M059J (cell line): Measurements from ENCODE around the gene SEPHS2. TPM values are rescaled to one million over a fixed set of nuclear protein-coding genes. Genes with fewer than 3 reads are reported as not detected.
"Not testable (repeated sequence)": the region's sequence is repeated elsewhere in the genome, so short reads cannot be mapped to it uniquely, and the experiment has no call there.

Experiments used
- DNase-seq: peaks from one replicate; pipeline ENCODE4 v3.0.0-alpha.2; 2012; ENCODE audit warnings: low read depth
- total RNA-seq: library from RNA; depleted of rRNA; stranded (reverse); fragments of >200 nt; shearing (Covaris generic); gene quantifications from 2 replicates; pipeline ENCODE4 v1.2.3, GENCODE V29; 2014; rRNA removed

SEPHS2 gene
- 5.9 and 11.3 TPM in 2 replicates for total RNA-seq

GRCh38 chr16:30445408-30446202, at the start of gene SEPHS2:
Gene SEPHS2 (minus strand): TSS chr16:30445874. CDS start chr16:30445727, 147 bp downstream.
- DNase-seq, result peak; percentile 98

GRCh38 chr16:30494709-30495108, 49.0 kb upstream of the SEPHS2 start:
- no peak for DNase-seq

DNA sequence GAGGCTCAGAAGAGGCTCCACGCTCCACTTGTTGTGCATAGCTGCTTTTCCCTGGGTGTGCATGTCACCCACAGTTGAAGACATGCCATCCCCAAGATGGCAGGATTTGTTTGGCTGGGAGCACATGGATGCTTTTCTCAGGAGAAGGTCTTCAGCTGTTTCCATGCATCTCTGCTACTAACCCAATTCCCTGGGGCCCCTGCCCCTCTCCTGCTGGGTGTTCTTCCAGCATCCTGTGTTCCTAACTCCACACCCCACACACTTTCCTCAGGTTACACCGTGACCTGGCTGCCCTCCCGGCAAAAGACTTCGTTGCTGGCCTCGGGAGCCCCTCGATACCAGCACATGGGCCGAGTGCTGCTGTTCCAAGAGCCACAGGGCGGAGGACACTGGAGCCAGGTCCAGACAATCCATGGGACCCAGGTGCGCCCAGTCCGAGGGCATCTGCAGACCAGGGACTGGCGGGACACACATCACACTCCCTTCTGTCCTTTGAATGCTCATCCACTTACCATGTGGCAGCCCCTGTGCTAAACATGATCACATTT, 48.3 kb upstream of the SEPHS2 start:
- DNase-seq, result no peak

GRCh38 chr16:30491744-30492308, 46.2 kb upstream of the SEPHS2 start:
- peak; percentile 97 for DNase-seq

GRCh38 chr16:30491229-30491628, 45.6 kb upstream of the SEPHS2 start:
- no peak for DNase-seq

- peak; percentile 73 for DNase-seq
These were observed 44.5 kb upstream of the SEPHS2 start for GRCh38 chr16:30490210-30490609.

DNA sequence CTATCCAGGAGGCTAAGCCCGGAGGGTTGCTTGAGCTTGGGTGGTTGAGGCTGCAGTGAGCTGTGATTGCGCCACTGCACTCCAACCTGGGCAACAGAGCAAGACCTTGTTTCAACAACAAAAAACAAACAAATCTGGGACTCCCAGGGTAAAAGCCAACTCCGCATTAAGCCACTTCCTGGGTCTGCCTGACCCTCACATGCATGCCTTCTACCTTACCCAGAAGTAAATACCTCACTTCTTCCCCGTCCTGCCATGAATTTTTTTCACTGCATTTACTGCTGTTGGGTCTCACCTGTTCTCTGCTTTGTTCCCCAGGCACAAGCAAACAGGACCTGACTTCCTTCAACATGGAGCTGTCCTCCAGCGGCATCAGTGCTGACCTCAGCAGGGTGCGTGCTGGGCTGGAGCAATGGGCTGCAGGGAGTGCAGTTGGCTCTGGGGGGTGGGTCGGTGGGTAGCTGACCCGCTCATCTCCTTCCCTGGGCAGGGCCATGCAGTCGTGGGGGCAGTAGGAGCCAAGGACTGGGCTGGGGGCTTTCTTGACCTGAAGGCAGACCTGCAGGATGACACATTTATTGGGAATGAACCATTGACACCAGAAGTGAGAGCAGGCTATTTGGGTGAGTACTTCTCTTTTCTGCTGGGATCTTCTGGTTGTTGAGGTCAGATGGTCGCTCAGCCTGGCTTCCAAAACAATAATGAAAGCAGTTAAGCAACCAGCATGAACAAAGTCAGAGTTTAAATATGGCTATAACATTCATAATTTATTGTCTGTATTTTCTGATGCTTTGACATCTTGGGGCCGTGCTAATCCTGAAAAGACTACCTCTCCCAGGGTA, 43.3 kb upstream of the SEPHS2 start:
- DNase-seq, result peak; percentile 39

- DNase-seq, result peak; percentile 57
These were observed 40.3 kb upstream of the SEPHS2 start for GRCh38 chr16:30485818-30486436.

GRCh38 chr16:30484887-30485286, 39.2 kb upstream of the SEPHS2 start:
- no peak for DNase-seq

GRCh38 chr16:30482366-30482765, 36.7 kb upstream of the SEPHS2 start:
- no peak for DNase-seq

- no peak for DNase-seq
These were observed 35.7 kb upstream of the SEPHS2 start for GRCh38 chr16:30481381-30481780.

DNA sequence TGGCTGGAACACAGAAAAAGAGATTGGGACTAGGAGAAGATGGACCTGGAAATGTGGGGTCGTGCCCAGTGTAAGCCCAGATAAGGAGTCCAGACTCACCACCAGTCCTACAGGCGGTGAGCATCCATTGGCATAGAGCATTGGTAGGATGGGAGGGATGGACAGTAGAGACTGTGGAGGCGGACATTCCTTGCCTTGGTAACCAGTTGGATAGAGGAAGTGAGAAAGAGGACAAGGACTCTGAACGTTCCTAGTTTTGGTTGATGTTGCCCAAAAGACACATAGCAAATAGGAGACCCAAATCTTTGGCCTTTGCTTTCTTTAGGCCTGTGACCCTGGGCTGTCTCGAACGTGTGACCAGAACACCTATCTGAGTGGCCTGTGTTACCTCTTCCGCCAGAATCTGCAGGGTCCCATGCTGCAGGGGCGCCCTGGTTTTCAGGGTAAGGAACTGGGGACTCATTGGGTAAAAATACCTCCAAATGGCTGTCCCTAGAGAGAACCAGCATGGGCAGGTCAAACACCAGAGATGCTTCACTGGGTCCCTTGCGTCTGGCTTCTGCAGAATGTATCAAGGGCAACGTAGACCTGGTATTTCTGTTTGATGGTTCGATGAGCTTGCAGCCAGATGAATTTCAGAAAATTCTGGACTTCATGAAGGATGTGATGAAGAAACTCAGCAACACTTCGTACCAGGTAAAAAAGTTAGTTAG, 33.2 kb upstream of the SEPHS2 start:
- DNase-seq, result no peak

DNA sequence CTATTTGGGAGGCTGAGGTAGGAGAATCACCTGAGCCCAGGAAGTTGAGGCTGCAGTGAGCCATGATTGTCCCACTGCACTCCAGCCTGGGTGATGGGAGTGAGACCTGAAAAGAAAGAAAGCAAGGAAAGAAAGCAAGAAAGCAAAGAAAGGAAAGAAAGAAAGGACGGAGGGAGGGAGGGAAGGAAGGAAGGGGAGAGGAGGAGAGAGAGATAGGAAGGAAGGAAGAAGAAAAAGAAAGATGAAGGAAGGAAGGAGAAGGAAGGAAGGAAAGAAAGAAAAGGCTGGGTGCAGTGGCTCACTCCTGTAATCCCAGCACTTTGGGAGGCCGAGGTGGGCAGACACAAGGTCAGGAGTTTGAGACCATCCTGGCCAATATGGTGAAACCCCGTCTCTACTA, 32.1 kb upstream of the SEPHS2 start:
- not testable (repeated sequence) for DNase-seq

- no peak for DNase-seq
These were observed 31.3 kb upstream of the SEPHS2 start for GRCh38 chr16:30476991-30477390.

DNA sequence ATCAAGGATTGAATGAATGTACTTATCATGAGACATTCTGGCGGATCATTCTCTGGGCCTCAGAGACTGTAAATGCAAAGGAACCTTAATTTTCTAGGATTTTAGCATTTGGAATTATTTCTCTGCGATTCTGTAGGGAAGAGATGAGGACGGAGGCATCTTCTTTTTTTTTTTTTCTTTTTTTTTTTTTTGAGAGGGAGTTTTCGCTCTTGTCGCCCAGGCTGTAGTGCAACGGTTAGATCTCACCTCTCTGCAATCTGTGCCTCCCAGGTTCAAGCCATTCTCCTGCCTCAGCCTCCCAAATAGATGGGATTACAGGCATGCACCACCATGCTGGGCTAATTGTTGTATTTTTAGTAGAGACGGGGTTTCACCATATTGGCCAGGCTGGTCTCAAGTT, 29.0 kb upstream of the SEPHS2 start:
- no peak for DNase-seq

DNA sequence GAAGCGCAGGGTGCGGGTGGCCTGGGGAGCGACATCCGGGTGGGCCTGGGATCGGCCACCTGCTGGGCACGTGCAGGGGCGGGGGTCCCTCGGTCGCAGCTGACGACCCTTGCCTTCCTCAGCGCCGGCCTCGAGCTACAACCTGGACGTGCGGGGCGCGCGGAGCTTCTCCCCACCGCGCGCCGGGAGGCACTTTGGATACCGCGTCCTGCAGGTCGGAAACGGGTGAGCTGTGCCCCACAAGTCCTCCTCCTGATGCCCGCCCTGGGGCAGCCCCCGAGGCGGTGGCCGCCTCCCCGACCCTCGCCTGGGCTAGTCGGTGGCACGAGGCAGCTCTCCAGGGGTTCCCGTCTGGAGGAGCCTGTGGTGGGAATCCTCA, 28.4 kb upstream of the SEPHS2 start:
- DNase-seq, result no peak

GRCh38 chr16:30473231-30474073, 27.8 kb upstream of the SEPHS2 start:
- DNase-seq, result no peak

DNA sequence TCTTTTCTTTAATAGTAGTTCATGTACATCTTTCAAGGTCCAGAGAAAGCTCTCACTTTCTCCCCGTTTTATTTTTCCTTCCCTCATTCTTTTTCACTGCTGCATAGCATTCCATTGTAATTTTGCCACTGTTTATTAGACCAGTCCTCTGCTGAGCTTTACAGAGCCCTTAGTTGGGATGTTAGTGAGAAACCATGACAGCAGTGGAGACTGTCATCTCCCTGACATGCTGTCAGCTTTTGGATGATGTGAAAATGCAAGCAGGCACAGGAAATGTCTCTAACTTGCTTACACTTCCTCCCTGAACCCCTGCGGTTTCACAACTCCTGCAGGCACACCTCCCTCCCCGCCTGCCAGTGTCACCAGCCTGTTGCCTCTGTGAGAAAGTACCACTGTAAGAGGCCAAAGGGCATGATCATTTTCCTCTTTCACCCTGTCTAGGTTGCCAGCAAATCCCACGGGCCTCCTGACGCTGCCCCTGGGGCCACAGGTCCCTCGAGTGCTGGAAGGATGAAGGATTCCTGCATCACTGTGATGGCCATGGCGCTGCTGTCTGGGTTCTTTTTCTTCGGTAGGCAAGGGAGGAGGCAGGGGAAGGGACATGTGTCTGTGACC, 26.8 kb upstream of the SEPHS2 start, which contains the start of gene ITGAL:
ITGAL (plus strand) TSS at position 415 of the 615 bp plus-strand sequence; CDS start at position 511, 96 bp downstream.
- DNase-seq, result no peak

- no peak for DNase-seq
These were observed 24.9 kb upstream of the SEPHS2 start for GRCh38 chr16:30470632-30470995.

GRCh38 chr16:30470170-30470512, 24.5 kb upstream of the SEPHS2 start:
- no peak for DNase-seq
